Mammary microvascular endothelial cell (primary cell): ENCODE results near the gene OR5H2. TPM values are rescaled to one million over a fixed set of nuclear protein-coding genes. Genes with fewer than 3 reads are reported as not detected.

Experiments used
- total RNA-seq: library from RNA; depleted of rRNA; stranded (reverse); fragments of >200 nt; gene quantifications from 2 replicates; pipeline ENCODE4 v1.2.3, GENCODE V29; 2015

The OR5H2 gene
- not detected in 2 replicates for total RNA-seq

DNA sequence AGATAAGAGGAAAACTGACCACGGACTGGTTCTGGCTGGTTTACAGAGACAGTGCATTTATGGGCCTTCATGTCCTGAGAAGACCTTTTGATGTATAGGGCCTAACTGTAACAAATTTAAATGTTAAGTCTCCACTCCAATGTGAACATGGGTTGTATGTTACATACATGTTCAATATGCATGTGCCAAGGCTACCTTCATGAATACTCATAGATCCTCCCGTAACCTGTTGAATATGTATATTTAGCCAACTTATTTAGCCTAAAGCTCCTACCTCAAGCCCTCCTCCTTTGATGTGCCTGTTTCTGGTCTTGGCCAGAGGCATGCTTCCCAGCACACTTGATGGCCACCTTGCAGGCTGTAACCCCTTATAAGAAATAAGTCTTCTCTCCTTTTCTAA lies at the start of gene OR5H2:
Gene OR5H2, plus strand, starts transcription at position 301 of the 400 bp plus-strand sequence. CDS start 398 bp downstream, outside the sequence.

DNA sequence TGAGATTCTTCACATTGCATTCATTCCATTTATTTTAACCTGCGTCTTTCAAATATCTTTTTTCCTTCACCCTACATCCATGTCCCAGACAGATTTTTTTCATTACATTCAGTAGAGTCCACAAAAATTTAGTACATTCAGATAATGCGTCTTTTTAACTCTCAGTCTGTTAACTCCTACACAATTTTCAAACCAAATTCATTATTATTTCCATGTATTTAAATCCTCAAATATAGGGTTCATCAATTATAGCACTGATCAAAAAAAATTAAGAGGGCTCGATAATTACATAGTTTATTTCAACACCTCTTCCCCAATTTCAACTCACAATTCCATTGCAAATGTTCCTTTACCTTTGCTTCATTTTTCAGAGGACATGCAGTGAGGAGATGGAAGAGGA lies 18.4 kb upstream of the OR5H2 start, which contains the start of gene OR5H6:
Gene OR5H6, plus strand, starts transcription at position 301 of the 400 bp plus-strand sequence. Its CDS starts 89 bp downstream, at position 390.

Other genes starting within 250 kb of the OR5H2 start
- not detected in 2 replicates for gene GABRR3, start 247.2 kb upstream of the OR5H2 start, total RNA-seq
- not detected in 2 replicates for gene OR5AC2, start 195.3 kb upstream of the OR5H2 start, total RNA-seq
- not detected in 2 replicates for gene OR5H1, start 151.8 kb upstream of the OR5H2 start, total RNA-seq
- gene OR5H14, start 135.0 kb upstream of the OR5H2 start, total RNA-seq = not detected in 2 replicates
- not detected in 2 replicates for gene OR5H15, start 115.8 kb upstream of the OR5H2 start, total RNA-seq
- gene OR5H6, start 18.3 kb upstream of the OR5H2 start, total RNA-seq = not detected in 2 replicates
- not detected in 2 replicates for gene OR5K4, start 71.3 kb downstream of the OR5H2 start, total RNA-seq
- not detected in 2 replicates for gene OR5K3, start 108.2 kb downstream of the OR5H2 start, total RNA-seq
- not detected in 2 replicates for gene OR5K1, start 180.7 kb downstream of the OR5H2 start, total RNA-seq
- not detected in 2 replicates for gene OR5K2, start 215.2 kb downstream of the OR5H2 start, total RNA-seq
- 90.1 and 108 TPM in 2 replicates for gene CLDND1, start 240.4 kb downstream of the OR5H2 start, total RNA-seq
- not detected in 2 replicates for gene GPR15, start 249.5 kb downstream of the OR5H2 start, total RNA-seq